Ectodermal cell (in vitro differentiated cells): ENCODE data around the gene TAAR9. TPM values are rescaled to one million over a fixed set of nuclear protein-coding genes. Genes with fewer than 3 reads are reported as not detected.

ENCODE experiments used
- H3K27ac ChIP-seq: 2 replicates; pipeline ENCODE4 v1.7.0; 2013; ENCODE audit warnings: mild to moderate bottlenecking, low read depth, low read length; ENCODE audit not compliant: insufficient read depth, poor library complexity, severe bottlenecking
- H3K27me3 ChIP-seq: 2 replicates; pipeline ENCODE4 v1.7.0; 2013; ENCODE audit warnings: mild to moderate bottlenecking, low read length; ENCODE audit not compliant: insufficient read depth, control insufficient read depth, poor library complexity, severe bottlenecking
- H3K36me3 ChIP-seq: one replicate; pipeline ENCODE4 v1.7.0; 2013; ENCODE audit warnings: low read length; ENCODE audit not compliant: control insufficient read depth, insufficient read depth
- H3K4me1 ChIP-seq: one replicate; pipeline ENCODE4 v1.7.0; 2013; ENCODE audit warnings: low read length; ENCODE audit not compliant: control insufficient read depth, insufficient read depth
- H3K4me3 ChIP-seq: 2 replicates; pipeline ENCODE4 v1.7.0; 2013; ENCODE audit warnings: low read depth, low read length, control low read depth; ENCODE audit not compliant: insufficient read depth
- H3K9me3 ChIP-seq: 2 replicates; pipeline ENCODE4 v1.7.0; 2013; ENCODE audit warnings: mild to moderate bottlenecking, low read length, moderate library complexity; ENCODE audit not compliant: control insufficient read depth
- WGBS, 2 experiments: methylation state at CpG; one replicate each; pipeline ENCODE4 v1.1.7; 2013; ENCODE audit warnings: missing lambda C conversion rate in 2 of 2; 5-methylcytosine and 5-hydroxymethylcytosine counted together
- polyA plus RNA-seq, 4 experiments: library from polyadenylated mRNA; stranded (reverse); fragments of 50-300 nt; gene quantifications; one replicate each; pipeline ENCODE4 v1.2.3, GENCODE V29; 2013

The TAAR9 gene, protein sequence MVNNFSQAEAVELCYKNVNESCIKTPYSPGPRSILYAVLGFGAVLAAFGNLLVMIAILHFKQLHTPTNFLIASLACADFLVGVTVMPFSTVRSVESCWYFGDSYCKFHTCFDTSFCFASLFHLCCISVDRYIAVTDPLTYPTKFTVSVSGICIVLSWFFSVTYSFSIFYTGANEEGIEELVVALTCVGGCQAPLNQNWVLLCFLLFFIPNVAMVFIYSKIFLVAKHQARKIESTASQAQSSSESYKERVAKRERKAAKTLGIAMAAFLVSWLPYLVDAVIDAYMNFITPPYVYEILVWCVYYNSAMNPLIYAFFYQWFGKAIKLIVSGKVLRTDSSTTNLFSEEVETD
- polyA plus RNA-seq (2013, experiment 1 of 4), result not detected
- not detected for polyA plus RNA-seq (2013, experiment 2 of 4)
- polyA plus RNA-seq (2013, experiment 3 of 4), result not detected
- polyA plus RNA-seq (2013, experiment 4 of 4), result not detected

DNA sequence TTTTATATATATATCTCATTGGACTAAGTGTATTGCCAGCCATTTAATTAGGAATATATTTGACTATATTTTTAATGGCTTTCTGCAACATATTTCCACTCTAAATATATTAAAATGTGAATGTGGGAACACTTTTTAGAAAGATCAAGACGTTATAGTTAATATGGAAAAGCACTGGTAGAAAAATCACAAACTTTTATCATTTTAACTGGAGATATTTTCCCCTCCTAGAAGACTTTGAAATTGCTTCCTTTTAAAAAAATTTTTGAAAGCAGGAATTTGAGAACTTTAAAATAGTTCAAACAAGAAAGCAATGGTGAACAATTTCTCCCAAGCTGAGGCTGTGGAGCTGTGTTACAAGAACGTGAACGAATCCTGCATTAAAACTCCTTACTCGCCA, at the start of gene TAAR9:
TAAR9 (plus strand) TSS at position 301 of the 400 bp plus-strand sequence; CDS start at position 314, 13 bp downstream.
- Histone ChIP-seq H3K27ac (no peak within 1 kb of the TSS), H3K9me3 (no peaks in the 10 kb centered on the region), H3K36me3 (no peaks in the 10 kb centered on the region), H3K4me1 (no peaks in the 10 kb centered on the region), H3K27me3 (no peaks in the 10 kb centered on the region), H3K4me3 (no peak within 1 kb of the TSS)
- 92 to 93% methylated on average over 3 of the region's 4 CpGs for WGBS, 2 experiments

DNA sequence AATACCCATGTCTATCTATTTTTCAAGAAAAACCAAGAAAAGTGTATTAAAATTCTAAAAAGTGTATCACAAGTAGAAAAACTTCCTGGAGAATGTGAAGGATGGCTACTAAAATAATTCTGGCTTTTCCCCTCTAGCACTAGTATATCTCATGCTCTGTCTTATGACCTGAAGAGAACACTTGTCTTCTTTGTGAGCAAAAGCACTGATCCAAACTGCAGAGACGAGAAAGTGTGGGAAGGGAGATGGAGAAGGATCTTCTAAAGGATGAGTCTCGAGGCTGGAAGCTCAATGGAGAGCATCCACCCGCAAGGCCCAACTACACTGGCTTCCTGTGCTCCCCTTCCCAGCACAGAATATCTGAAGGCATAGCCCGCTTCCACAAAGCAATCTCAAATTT, 48.7 kb upstream of the TAAR9 start:
- H3K27ac ChIP-seq, result no peak overlapping the region
- no peaks in the 10 kb centered on the region for H3K9me3 ChIP-seq
- H3K36me3 ChIP-seq, result no peaks in the 10 kb centered on the region
- WGBS, 2 experiments, result 94 to 96% methylated on average over 4 of the region's 4 CpGs
- no peak overlapping the region for H3K4me3 ChIP-seq
- no peaks in the 10 kb centered on the region for H3K4me1 ChIP-seq
- no peaks in the 10 kb centered on the region for H3K27me3 ChIP-seq

DNA sequence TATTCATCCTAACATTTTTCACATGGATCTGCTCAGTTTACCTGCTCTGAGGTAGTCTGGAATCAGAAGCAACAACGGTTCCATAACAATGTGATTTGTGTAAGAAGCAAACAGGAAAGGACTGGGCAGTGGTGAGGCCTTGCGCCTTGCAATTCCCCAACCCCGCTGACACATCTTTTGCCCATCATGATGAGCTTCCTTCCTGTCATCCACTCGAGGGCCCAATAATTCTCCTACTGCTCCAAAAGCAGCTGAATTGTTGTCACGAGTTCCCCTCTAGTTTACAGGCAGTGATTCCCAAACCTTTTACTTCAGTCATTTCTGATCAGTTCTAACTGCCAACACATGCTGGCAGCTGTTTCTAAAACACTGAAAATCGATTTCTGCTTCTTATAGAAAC, 48.1 kb upstream of the TAAR9 start:
- Histone ChIP-seq H3K27ac (no peak overlapping the region), H3K4me3 (no peak overlapping the region), H3K9me3 (no peaks in the 10 kb centered on the region), H3K27me3 (no peaks in the 10 kb centered on the region), H3K36me3 (no peaks in the 10 kb centered on the region), H3K4me1 (no peaks in the 10 kb centered on the region)
- 90 to 92% methylated on average over 6 of the region's 6 CpGs for WGBS, 2 experiments

- H3K36me3 ChIP-seq, result no peaks in the 10 kb centered on the region
- no peaks in the 10 kb centered on the region for H3K4me1 ChIP-seq
- WGBS, 2 experiments, result 89 to 91% methylated on average over 10 of the region's 10 CpGs
- H3K4me3 ChIP-seq, result no peak overlapping the region
- H3K27ac ChIP-seq, result no peak overlapping the region
- H3K9me3 ChIP-seq, result no peaks in the 10 kb centered on the region
- no peaks in the 10 kb centered on the region for H3K27me3 ChIP-seq
Observed at GRCh38 chr6:132490478-132491204, 47.4 kb upstream of the TAAR9 start.

DNA sequence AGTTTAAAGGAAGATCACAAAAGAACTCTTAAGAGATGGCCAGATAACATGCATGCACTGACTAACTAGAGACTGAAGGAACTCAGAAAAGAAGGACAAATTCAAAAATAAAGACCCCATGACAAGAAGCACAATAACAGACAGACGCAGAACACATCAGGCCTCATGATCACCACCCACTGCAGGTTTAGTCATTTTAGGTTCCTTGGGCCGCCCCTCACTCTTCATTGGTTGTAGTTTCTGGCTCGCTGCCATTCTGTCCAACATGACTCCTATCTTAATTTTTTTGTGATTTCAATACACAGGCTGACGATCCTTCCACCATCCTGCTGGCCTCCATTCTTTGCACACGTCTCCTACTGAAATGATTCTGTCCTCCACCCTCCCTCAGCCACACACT, 46.8 kb upstream of the TAAR9 start:
- WGBS, 2 experiments, result 91 to 92% methylated on average over 5 of the region's 5 CpGs

GRCh38 chr6:132491881-132492280, 46.2 kb upstream of the TAAR9 start:
- Histone ChIP-seq H3K36me3 (no peaks in the 10 kb centered on the region), H3K4me1 (no peaks in the 10 kb centered on the region), H3K9me3 (no peaks in the 10 kb centered on the region), H3K4me3 (no peak overlapping the region), H3K27ac (no peak overlapping the region), H3K27me3 (no peaks in the 10 kb centered on the region)
- WGBS, 2 experiments, result 92 to 97% methylated on average over 1 of the region's 1 CpG

More for the DNA sequence above, 46.8 kb upstream of the TAAR9 start:
- Histone ChIP-seq H3K36me3 (no peaks in the 10 kb centered on the region), H3K9me3 (no peaks in the 10 kb centered on the region), H3K4me3 (no peak overlapping the region), H3K4me1 (no peaks in the 10 kb centered on the region), H3K27ac (no peak overlapping the region), H3K27me3 (no peaks in the 10 kb centered on the region)

DNA sequence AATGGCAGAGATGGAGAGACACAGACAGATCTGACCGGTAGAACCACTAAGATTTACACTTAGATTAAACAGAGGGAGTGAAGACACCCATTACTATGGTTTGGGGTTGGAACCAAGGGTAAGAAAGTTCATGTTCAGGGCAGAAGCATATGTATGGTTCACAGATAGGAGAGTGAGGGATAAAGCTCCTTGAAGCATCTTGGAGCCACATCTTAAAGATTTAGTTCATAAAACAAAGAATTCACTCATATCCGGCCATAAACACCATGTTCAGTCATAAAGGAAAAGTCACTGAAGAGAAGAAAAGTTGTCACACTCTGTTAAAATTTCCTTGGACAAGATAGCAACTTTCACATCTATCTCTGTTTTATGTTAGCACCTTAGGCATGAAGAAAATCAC, 43.1 kb upstream of the TAAR9 start:
- WGBS, 2 experiments, result 88 to 96% methylated on average over 2 of the region's 2 CpGs

DNA sequence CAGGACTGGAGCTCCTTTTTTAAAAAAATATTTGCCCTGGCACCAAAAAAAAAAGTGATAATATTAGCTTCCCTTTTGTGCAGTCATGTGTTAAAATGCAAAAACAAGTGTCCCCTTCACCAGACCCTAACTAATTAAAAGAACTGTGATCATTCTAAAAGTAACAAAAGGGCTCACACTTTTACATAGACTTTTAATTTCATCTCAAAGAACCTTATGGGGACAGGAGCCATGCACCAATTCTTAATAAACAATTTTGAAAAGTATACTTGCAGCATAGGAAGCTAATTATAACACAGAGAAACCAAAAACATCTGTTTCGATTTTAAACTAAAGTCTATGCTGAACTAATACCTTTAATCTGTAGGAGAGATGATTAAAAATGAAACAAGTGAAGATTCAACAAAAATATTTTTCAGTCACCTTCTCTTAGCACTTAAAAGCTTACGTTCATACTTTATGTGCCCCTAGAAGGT, 42.4 kb upstream of the TAAR9 start:
- H3K36me3 ChIP-seq, result no peaks in the 10 kb centered on the region
- 97 to 100% methylated on average over 1 to 2 of the region's 2 CpGs for whole genome bisulfite sequencing, 2 experiments
- H3K27ac ChIP-seq, result no peak overlapping the region
- H3K9me3 ChIP-seq, result no peaks in the 10 kb centered on the region
- no peaks in the 10 kb centered on the region for H3K27me3 ChIP-seq
- no peaks in the 10 kb centered on the region for H3K4me1 ChIP-seq
- H3K4me3 ChIP-seq, result no peak overlapping the region

More for the DNA sequence above, 43.1 kb upstream of the TAAR9 start:
- Histone ChIP-seq H3K36me3 (no peaks in the 10 kb centered on the region), H3K4me1 (no peaks in the 10 kb centered on the region), H3K4me3 (no peak overlapping the region), H3K27ac (no peak overlapping the region), H3K27me3 (no peaks in the 10 kb centered on the region), H3K9me3 (no peaks in the 10 kb centered on the region)

- Histone ChIP-seq H3K4me1 (no peaks in the 10 kb centered on the region), H3K4me3 (no peak overlapping the region), H3K9me3 (no peaks in the 10 kb centered on the region), H3K27me3 (no peaks in the 10 kb centered on the region), H3K36me3 (peaks cover 1% of the 10 kb centered on the region), H3K27ac (no peak overlapping the region)
- WGBS, 2 experiments, result 50 to 63% methylated on average over 2 to 3 of the region's 4 CpGs
Observed at GRCh38 chr6:132496519-132497180, 41.4 kb upstream of the TAAR9 start.

GRCh38 chr6:132498638-132499037, 39.4 kb upstream of the TAAR9 start:
- WGBS, 2 experiments, result 90 to 97% methylated on average over 3 of the region's 3 CpGs

More at GRCh38 chr6:132498638-132499037, 39.4 kb upstream of the TAAR9 start:
- Histone ChIP-seq H3K27me3 (no peaks in the 10 kb centered on the region), H3K4me1 (no peaks in the 10 kb centered on the region), H3K36me3 (peaks cover 4% of the 10 kb centered on the region), H3K9me3 (no peaks in the 10 kb centered on the region), H3K27ac (no peak overlapping the region), H3K4me3 (no peak overlapping the region)
